MM.1S (cell line): Measurements from ENCODE around the gene NTM.

Experiments
- CTCF ChIP-seq: fragments of 300-600 bp; sonication (generic); IDR thresholded peaks from 2 replicates; pipeline ENCODE4 v1.5.1; 2016; ENCODE audit warnings: antibody characterized with exemption, low read length, mixed read lengths
- EZH2 ChIP-seq: fragments of 300-600 bp; sonication (generic); optimal IDR thresholded peaks from 2 replicates; pipeline ENCODE3; 2017; ENCODE audit warnings: low read depth, mild to moderate bottlenecking, antibody characterized with exemption, low read length, mixed read lengths
- EZH2phosphoT487 ChIP-seq: fragments of 300-600 bp; sonication (generic); IDR thresholded peaks from 2 replicates; pipeline ENCODE4 v1.6.1; 2018; ENCODE audit warnings: antibody characterized with exemption, low read length

- TF ChIP-seq CTCF (no peak), EZH2 (no peak), EZH2phosphoT487 (no peak)
Measured at GRCh38 chr11:131671734-131672133, 301.3 kb downstream of the NTM start.
